Activated T-helper 17 cell treated with anti-CD3 and anti-CD28 coated beads, Interleukin-2, amount 50 U/mL, for 72 hours (primary cell): Measurements from ENCODE around the gene RAI14. TPM values are rescaled to one million over a fixed set of nuclear protein-coding genes. Genes with fewer than 3 reads are reported as not detected.
"Not testable (repeated sequence)": the region's sequence is repeated elsewhere in the genome, so short reads cannot be mapped to it uniquely, and the experiment has no call there.

Experiments
- ATAC-seq: fragments of 150-1000 bp; cut with Tn5 transposase; replicated peaks from 2 replicates; pipeline ENCODE4 v1.10.0; 2021; ENCODE audit warnings: mild to moderate bottlenecking, moderate library complexity
- H3K27ac Mint-ChIP-seq: one replicate; pipeline ENCODE4 v1.8.0; 2022; ENCODE audit warnings: mixed read lengths
- H3K27me3 Mint-ChIP-seq: one replicate; pipeline ENCODE4 v1.8.0; 2022; ENCODE audit warnings: mixed read lengths
- H3K36me3 Mint-ChIP-seq: one replicate; pipeline ENCODE4 v1.8.0; 2022; ENCODE audit warnings: low read depth, mild to moderate bottlenecking, mixed read lengths
- H3K4me1 Mint-ChIP-seq: one replicate; pipeline ENCODE4 v1.8.0; 2022; ENCODE audit warnings: mixed read lengths
- H3K4me3 Mint-ChIP-seq: one replicate; pipeline ENCODE4 v1.8.0; 2022; ENCODE audit warnings: mild to moderate bottlenecking, mixed read lengths
- H3K9me3 Mint-ChIP-seq: one replicate; pipeline ENCODE4 v1.8.0; 2022; ENCODE audit warnings: mixed read lengths
- total RNA-seq, 2 donors: library from RNA; stranded (reverse); gene quantifications; one replicate each; pipeline ENCODE4 v1.2.3, GENCODE V29; 2022

Gene RAI14
- total RNA-seq, 2 donors from 2014 or later, result 0.41 to 3.3 TPM

DNA sequence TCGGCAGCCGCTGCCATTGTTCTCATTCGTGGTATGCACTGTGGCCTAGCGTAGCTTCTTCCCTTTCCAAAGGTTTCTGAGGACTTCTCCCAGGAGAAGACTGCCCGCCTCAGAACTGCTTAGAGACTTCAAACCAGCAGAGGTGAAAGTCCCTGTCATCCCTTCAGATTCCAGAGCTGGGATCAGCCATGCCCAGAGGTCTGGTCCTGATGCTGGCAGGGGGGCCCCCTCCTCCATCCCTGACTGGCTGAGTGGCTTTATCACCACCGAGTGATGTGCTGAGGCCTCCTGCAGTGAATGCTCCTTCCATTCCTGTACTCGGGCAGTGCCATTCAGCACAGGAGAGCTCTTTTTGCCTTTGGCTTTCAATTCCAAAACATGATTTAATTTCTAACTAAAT, 174.7 kb downstream of the RAI14 start:
- not testable (repeated sequence) for H3K4me1 Mint-ChIP-seq, H3K4me3 Mint-ChIP-seq, H3K36me3 Mint-ChIP-seq, ATAC-seq, H3K27ac Mint-ChIP-seq, H3K9me3 Mint-ChIP-seq, H3K27me3 Mint-ChIP-seq

DNA sequence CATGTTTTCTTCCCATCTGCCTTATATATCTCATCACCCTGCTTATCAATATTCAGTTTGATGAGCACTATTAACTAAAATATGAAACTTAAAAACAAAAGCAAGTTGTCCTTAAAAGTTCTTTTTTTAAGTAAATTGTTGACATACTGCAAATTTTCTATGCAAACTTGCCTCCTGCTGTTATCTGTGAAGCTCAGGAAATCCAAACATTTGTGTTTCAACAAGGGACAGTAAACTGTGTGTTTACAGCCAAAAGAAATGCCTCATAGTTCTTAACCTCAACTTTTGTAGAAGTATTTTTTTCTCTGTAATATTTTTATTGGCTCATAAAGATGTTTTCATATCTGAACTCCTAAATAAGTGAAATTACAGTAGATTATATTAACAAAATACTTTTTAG, 175.2 kb downstream of the RAI14 start:
- Mint-ChIP-seq H3K27ac (no peak overlapping the region), H3K4me1 (no peaks in the 10 kb centered on the region), H3K36me3 (no peaks in the 10 kb centered on the region), H3K9me3 (no peaks in the 10 kb centered on the region), H3K4me3 (no peak overlapping the region), H3K27me3 (no peaks in the 10 kb centered on the region)
- no peak for ATAC-seq

DNA sequence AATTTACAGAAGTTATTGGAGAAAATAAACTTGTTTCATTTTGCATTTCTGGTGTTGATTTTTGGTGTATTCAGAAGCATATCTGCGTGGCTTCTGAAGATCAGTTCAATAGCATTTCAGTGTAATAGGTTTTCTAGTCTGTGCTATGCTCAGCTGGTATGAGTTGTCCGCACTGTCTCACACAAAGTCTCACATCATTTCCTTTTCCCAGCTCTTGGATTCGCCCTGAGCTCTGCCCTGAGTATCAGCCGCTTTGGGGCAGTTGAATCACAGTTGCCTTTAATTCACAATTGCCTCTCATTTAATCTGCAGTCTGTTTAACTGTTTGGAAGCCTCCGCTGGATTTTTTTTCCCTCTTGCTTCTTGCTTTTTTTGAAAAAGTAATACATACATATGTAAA, 176.4 kb downstream of the RAI14 start:
- Mint-ChIP-seq H3K4me3 (no peak overlapping the region), H3K4me1 (no peaks in the 10 kb centered on the region), H3K36me3 (no peaks in the 10 kb centered on the region), H3K9me3 (no peaks in the 10 kb centered on the region), H3K27ac (no peak overlapping the region), H3K27me3 (no peaks in the 10 kb centered on the region)
- ATAC-seq, result no peak

GRCh38 chr5:34833090-34833489, 177.0 kb downstream of the RAI14 start:
- peak; percentile 23 for ATAC-seq
- Mint-ChIP-seq H3K27me3 (no peaks in the 10 kb centered on the region), H3K27ac (no peak overlapping the region), H3K4me1 (no peaks in the 10 kb centered on the region), H3K4me3 (no peak overlapping the region), H3K9me3 (no peaks in the 10 kb centered on the region), H3K36me3 (no peaks in the 10 kb centered on the region)

DNA sequence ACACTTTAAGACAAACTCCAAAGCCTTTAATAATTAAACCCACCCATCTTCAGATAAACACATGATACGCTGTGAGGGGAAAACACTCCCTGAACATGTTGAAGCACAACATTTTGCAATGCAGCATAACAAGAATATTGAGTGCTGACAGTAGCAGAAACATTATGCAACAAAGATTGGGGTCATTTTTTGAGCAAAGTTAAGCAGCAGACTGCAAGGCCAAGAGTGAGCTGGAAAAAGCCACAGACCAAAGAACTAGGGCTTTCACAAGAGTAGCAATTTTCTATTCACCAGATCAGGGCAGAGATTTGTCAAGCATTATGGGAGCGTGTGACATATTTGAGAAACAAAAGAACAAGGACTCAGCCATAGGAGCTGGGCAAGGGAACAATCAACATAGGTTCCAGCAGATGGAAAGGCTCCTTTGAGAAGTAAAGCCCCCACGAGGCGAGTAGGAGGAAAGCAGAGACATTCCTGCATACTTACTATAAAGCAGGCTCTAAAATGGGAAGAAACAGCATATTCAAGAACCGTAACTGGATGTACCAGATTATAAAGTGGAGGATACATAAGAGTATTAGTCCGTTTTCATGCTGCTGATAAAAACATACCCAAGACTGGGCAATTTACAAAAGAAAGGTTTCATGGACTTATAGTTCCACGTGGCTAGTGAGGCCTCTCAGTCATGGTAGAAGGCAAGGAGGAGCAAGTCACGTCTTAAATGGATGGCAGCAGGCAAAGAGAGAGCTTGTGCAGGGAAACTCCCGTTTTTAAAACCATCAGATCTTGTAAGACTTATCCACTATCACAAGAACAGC, 178.1 kb downstream of the RAI14 start:
- Mint-ChIP-seq H3K4me1 (peaks cover 9% of the 10 kb centered on the region), H3K4me3 (no peak overlapping the region), H3K27me3 (no peaks in the 10 kb centered on the region), H3K9me3 (no peaks in the 10 kb centered on the region), H3K36me3 (peaks cover 2% of the 10 kb centered on the region), H3K27ac (no peak overlapping the region)
- no peak for ATAC-seq

- no peaks in the 10 kb centered on the region for H3K27me3 Mint-ChIP-seq
- H3K36me3 Mint-ChIP-seq, result peaks cover 4% of the 10 kb centered on the region
- no peak overlapping the region for H3K27ac Mint-ChIP-seq
- no peak overlapping the region for H3K4me3 Mint-ChIP-seq
- H3K4me1 Mint-ChIP-seq, result peaks cover 12% of the 10 kb centered on the region
- ATAC-seq, result no peak
- H3K9me3 Mint-ChIP-seq, result no peaks in the 10 kb centered on the region
These were observed 178.6 kb downstream of the RAI14 start for GRCh38 chr5:34834794-34835089.

DNA sequence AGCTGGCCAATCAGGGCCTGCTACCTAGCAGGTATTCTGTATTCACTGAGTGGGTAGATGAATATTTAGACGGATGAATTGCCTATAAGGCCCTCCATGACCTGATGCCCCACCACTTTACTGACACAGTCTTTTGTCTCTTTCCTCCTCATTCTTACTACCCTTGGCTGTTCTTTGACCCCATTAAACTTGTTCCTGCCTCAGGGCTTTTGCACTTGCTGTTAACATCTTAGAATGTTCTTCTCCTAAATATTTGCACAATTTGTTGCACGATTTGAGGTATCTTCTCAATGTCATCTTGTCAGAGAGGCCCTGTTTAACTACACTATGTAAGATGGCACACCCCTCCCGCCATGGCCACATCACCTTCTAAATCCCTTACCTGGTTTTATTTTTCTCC, 179.5 kb downstream of the RAI14 start:
- Mint-ChIP-seq H3K36me3 (peaks cover 4% of the 10 kb centered on the region), H3K27me3 (no peaks in the 10 kb centered on the region), H3K27ac (no peak overlapping the region), H3K4me3 (no peak overlapping the region), H3K4me1 (peaks cover 12% of the 10 kb centered on the region), H3K9me3 (no peaks in the 10 kb centered on the region)
- no peak for ATAC-seq

DNA sequence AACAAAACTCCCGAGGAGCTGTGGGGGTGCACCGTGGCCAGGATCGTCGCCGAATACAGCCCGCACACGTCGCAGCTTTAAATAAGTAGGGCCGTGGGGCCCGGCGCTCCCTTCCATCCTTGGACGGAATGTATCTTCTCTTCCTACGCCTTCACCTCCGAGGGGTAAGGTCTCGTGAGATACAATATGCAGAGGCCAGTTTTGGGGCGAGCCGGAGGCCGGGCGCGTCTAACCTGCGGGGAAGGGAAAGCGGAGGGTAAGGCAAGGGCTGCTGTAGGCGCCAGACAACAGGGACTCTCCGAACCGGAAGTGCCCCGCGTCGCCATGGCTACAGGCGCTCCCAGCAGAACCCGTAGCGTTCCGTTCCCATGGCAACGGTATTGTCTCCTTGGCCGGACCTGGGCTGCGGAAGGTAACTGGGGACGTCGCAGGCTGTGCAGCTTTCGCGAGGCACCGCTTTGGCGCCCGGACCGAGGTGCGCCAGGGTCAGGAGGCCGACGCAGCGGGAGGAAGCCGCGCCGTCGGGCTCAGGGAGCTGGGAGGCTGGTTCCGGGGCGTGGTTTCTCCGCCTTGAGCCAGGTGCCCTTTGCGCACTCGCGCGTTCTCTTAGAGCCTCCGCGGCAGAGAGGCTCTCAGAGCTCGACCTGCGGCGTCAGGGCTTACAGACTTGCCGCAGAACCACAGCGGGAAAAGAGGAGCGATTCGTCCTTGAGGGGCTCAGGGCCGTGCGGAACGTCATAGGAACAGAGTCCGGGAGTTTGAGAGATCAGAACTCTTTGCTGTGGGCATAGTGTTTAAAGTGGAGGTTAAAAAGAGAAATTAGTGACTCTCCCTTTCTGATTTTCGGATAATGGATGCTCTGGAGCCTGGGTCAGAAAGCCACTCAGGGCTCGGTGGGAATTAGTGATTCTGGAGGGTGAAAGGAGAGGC, 182.9 kb downstream of the RAI14 start, which contains the start of gene TTC23L:
Gene TTC23L (plus strand): TSS at position 380 of the 930 bp plus-strand sequence. CDS start 1,508 bp downstream, outside the sequence.
- H3K4me1 Mint-ChIP-seq, result peaks cover 12% of the 10 kb centered on the region
- H3K27me3 Mint-ChIP-seq, result no peaks in the 10 kb centered on the region
- H3K4me3 Mint-ChIP-seq, result peak within 1 kb of the TSS; percentile 94
- peak within 1 kb of the TSS; percentile 93 for H3K27ac Mint-ChIP-seq
- no peaks in the 10 kb centered on the region for H3K9me3 Mint-ChIP-seq
- H3K36me3 Mint-ChIP-seq, result peaks cover 4% of the 10 kb centered on the region
- ATAC-seq, result peak; percentile 97

GRCh38 chr5:34841816-34842215, 185.7 kb downstream of the RAI14 start:
- ATAC-seq, result no peak
- Mint-ChIP-seq H3K4me3 (no peak overlapping the region), H3K4me1 (peaks cover 12% of the 10 kb centered on the region), H3K27ac (no peak overlapping the region), H3K36me3 (peaks cover 4% of the 10 kb centered on the region), H3K27me3 (no peaks in the 10 kb centered on the region), H3K9me3 (no peaks in the 10 kb centered on the region)

DNA sequence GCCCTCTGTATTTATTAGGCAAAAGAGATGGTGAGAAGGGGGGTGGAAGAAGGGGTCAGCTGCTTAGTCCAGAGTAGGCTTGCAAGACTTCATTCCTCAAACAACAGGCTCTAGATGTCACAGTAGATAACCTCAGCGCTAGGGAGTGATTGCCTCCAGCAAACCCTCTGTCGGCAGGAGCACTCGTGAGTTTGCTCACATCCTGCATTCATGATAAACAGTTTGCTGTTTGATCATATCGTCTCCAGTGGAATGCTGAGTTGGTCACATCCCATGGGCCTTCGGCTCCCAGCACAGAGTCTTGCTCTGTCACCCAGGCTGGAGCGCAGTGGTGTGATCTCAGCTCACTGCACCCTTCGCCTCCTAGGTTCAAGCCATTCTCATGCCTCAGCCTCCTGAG, 186.4 kb downstream of the RAI14 start:
- ATAC-seq, result no peak
- Mint-ChIP-seq H3K9me3 (no peaks in the 10 kb centered on the region), H3K27ac (no peak overlapping the region), H3K4me1 (peaks cover 12% of the 10 kb centered on the region), H3K27me3 (no peaks in the 10 kb centered on the region), H3K36me3 (peaks cover 4% of the 10 kb centered on the region), H3K4me3 (no peak overlapping the region)

GRCh38 chr5:34843497-34843896, 187.4 kb downstream of the RAI14 start:
- no peak overlapping the region for H3K4me3 Mint-ChIP-seq
- no peak overlapping the region for H3K27ac Mint-ChIP-seq
- H3K4me1 Mint-ChIP-seq, result peaks cover 9% of the 10 kb centered on the region
- ATAC-seq, result no peak
- peaks cover 4% of the 10 kb centered on the region for H3K36me3 Mint-ChIP-seq
- H3K27me3 Mint-ChIP-seq, result peaks cover 4% of the 10 kb centered on the region
- H3K9me3 Mint-ChIP-seq, result no peaks in the 10 kb centered on the region

GRCh38 chr5:34844106-34844505, 188.0 kb downstream of the RAI14 start:
- ATAC-seq, result no peak
- no peak overlapping the region for H3K4me3 Mint-ChIP-seq
- H3K9me3 Mint-ChIP-seq, result no peaks in the 10 kb centered on the region
- peaks cover 3% of the 10 kb centered on the region for H3K36me3 Mint-ChIP-seq
- no peak overlapping the region for H3K27ac Mint-ChIP-seq
- H3K27me3 Mint-ChIP-seq, result peaks cover 5% of the 10 kb centered on the region
- peaks cover 4% of the 10 kb centered on the region for H3K4me1 Mint-ChIP-seq

DNA sequence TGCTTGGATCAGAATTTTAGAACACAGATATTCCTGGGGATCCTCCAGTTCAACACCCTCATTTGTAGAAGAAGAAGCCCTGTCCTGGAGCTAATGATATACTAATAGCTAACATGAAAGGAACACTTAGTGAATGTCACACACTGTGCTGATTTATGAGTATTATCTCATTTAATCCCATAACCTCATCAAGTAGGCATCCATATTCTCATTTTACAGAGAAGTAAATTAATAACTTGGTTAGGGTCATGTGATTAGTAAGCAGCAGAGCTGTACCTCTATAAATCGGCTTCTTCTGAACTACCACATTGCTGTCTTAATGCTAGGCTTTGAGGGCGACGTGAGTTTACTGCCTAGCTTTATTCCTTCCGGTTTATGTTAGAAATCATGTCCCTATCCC, 188.9 kb downstream of the RAI14 start:
- no peak overlapping the region for H3K4me3 Mint-ChIP-seq
- H3K27me3 Mint-ChIP-seq, result peaks cover 5% of the 10 kb centered on the region
- no peaks in the 10 kb centered on the region for H3K4me1 Mint-ChIP-seq
- no peak overlapping the region for H3K27ac Mint-ChIP-seq
- no peaks in the 10 kb centered on the region for H3K9me3 Mint-ChIP-seq
- H3K36me3 Mint-ChIP-seq, result no peaks in the 10 kb centered on the region
- no peak for ATAC-seq

DNA sequence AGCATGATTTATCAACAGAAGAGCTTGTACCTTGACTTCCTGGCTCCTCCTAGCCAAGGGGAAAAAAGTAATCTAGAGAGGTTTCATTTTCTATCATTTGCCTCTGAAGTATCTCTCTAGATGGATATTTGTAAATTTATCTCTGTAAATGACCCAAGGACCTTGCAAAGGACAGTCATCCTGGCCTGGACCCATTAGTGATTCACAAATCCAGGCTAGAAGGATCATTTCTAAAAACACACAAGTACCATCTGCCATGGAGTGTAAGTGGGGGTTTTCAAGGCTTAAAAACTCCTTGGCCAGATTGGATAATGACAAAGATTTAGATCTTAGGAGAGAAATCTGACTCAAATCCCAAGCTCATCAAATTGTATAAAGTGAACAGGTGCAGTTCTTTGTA, 190.9 kb downstream of the RAI14 start:
- no peaks in the 10 kb centered on the region for H3K4me1 Mint-ChIP-seq
- H3K4me3 Mint-ChIP-seq, result no peak overlapping the region
- ATAC-seq, result no peak

DNA sequence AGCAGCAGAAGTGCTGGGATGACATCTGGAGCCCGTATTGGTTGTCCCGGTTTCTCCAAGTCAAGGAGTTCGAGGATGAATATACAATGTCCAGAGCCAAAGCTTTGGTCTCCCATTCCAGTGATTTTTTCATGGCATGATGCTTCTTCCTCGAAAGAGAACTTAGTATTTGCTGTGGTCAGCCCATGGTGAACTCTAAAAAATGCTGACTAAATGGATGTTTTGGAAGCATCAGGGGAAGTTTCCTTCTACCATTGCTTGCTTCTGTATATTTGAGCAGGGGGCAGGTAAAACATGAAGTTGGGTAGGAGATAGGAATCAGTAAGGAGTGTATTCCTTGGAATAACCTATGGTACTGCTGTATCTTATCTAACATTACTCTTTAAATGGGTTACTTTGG, 191.4 kb downstream of the RAI14 start:
- Mint-ChIP-seq H3K4me1 (no peaks in the 10 kb centered on the region), H3K27me3 (peaks cover 5% of the 10 kb centered on the region), H3K9me3 (no peaks in the 10 kb centered on the region), H3K4me3 (no peak overlapping the region), H3K27ac (no peak overlapping the region), H3K36me3 (no peaks in the 10 kb centered on the region)
- no peak for ATAC-seq

More for the DNA sequence above, 190.9 kb downstream of the RAI14 start:
- H3K27ac Mint-ChIP-seq, result no peak overlapping the region
- no peaks in the 10 kb centered on the region for H3K36me3 Mint-ChIP-seq
- no peaks in the 10 kb centered on the region for H3K9me3 Mint-ChIP-seq
- peaks cover 5% of the 10 kb centered on the region for H3K27me3 Mint-ChIP-seq
